Frontal cortex (tissue), 4 donors: Measurements from ENCODE around the gene CEP41. TPM values are rescaled to one million over a fixed set of nuclear protein-coding genes. Genes with fewer than 3 reads are reported as not detected.

Experiments
- DNase-seq, 2 donors: peaks; one replicate each; pipeline ENCODE4 v3.0.0; 2012; ENCODE audit warnings: low spot score in 2 of 2
- FAIRE-seq: peaks from 2 replicates; lab custom pipeline; 2012; peaks lifted over from hg19 to GRCh38; lab: Jason Lieb, UNC
- total RNA-seq: library from RNA; depleted of rRNA; stranded (reverse); fragments of >200 nt; gene quantifications from one replicate; pipeline ENCODE4 v1.2.3, GENCODE V29; 2014
- donor health status: control.
- donor health status: control.
- donor health status: control.

Gene CEP41
- total RNA-seq, 1 donor from 2014 or later, result 11.4 TPM

DNA sequence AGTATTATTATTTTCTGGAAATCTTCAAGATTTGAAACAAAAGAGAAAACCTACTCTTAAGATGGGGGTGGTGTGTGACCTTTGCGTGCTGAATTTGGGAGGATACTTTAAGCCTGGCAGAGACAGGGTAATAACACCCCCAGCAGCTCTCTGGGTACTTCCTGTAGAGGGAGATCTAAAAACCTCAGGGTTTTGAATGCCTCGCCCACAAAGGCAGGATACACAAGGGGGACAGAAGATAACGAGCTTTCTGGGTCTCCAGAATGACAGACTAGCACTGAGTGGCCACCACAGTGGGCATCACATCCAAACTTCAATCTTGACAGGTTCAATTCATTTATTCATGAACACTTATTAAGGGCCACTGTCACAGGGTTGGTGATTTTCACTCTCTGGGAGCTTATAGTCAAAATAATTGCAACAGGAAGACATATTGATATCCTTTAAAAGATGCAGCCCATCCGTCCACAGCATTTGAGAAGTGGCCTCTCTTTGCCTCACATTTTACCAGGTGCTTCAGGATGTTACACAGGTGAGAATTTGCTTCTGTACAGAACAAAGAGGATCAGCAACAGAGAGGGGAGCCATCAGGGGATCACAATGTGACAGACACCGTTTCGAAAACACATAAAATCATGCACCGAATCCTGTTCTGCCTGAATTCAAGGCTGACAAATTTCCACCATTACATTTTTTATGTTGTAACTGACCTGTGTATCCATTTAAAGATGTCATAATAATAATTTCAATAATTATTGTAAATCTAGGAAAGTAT lies 46.2 kb downstream of the CEP41 start:
- FAIRE-seq, result no peak

DNA sequence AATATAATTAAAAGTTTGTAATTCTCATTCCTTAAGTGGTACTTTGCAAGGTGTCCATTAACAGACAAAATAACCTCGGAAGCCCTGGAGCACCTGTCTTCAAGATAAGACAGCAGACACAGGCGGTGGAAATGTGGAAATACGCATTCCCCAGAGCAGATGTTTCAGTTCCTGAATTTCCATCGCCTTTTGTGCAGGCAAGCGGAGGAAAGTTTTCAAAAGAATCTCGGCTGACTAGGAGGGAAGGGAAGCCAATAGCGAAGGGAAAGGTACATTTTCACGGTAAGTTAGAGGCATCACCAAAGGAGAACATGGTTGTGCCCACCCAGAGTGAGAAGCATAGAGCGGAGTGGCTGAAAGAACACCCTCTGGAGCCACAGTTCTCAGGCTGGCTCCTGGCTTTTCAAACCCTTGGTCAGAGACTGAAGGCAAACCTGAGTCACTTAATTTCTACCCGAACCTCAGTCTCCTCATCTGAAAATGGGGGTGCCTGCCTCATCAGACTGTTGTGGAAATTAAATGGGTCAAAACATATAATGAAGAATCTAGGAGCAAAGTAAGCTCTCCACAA lies 46.9 kb downstream of the CEP41 start:
- DNase-seq (no peak), FAIRE-seq (no peak)

More for the DNA sequence above, 46.2 kb downstream of the CEP41 start:
- DNase-seq, result no peak

DNA sequence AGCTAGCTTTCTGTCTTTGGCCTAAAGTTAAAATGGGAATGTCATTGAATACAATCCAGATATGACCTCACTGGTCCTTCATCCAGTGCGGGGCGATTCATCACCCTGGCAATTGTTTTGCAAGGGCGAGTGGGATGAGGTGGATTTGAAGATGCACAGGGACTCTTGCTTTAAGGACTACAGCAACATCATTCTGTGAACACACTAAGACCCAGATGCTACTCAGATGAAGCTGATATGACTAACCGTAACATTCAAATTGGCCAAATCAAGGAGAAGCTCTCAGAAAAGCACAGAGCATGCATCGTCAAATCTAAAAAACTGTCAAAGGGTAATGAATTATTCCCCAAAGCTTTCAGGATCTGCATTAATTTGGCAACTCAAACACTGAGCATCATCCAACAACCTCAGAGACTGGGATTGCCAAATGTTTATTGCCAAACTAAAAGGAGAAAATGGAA lies 47.7 kb downstream of the CEP41 start:
- DNase-seq (no peak), FAIRE-seq (no peak)

DNA sequence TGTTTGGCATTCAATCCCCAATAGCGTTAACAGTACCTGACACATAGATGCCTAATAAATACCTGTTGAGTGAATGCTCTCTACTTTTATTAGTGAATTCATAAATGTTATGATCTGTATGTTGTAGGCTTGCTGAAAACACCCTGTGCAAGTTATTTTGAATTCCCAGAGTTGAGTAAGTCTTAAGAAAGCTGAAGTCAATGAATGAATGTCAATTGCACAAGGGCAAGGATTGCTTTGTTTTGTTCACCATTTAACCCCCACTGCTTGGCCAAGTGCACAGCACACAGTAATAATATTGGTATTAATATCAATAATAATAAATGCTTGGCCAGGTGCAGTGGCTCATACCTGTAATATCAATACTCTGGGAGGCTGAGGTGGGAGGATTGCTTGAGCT lies 50.3 kb downstream of the CEP41 start:
- FAIRE-seq (no peak), DNase-seq (no peak)

DNA sequence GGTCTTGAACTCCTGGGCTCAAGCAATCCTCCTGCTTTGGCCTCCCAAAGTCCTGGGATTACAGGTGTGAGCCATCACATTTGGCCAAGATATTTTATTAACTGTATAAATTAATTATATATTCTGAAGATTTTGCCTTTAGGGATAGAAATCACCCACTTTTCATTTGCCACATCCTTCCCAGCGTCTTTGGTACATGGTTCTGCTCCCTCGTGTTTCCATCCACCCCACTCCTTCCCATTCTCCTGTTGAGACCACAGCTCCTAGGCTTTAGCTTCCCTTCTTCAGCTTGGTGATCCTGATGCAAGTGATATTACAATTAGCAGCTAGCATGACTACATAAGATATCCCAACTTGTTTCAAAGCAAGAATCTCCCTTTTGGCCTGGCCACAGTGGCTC lies 52.1 kb downstream of the CEP41 start:
- no peak for FAIRE-seq
- no peak for DNase-seq

DNA sequence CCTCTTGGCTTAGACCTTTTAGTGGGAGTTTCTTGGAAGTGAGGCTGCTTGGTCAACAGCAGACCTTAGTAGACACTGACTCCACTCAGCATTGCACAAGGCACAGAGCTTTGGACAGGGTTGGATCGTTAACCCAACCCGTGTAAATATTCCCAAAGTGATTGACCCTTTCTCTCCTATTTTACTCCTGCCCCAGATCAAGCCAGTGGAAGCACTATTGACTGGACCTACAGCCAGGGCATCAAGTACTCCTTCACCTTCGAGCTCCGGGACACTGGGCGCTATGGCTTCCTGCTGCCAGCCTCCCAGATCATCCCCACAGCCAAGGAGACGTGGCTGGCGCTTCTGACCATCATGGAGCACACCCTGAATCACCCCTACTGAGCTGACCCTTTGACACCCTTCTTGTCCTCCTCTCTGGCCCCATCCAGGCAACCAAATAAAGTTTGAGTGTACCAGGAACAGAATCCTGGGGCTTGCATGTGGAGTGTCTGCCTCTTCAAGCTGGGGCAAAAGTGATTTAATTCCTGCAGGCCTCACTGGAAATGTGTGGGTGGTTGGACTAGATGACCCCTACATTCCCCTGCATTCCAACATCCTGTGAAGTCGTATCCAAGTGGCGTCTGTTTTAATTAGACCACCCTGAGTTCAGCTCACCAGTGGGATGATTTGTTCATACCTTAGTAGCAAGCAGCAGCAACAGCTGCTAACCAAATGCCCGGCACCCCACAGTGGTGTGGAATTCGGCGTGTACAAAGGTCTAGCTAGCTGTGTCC lies 53.0 kb downstream of the CEP41 start:
- no peak for FAIRE-seq
- DNase-seq, result no peak

DNA sequence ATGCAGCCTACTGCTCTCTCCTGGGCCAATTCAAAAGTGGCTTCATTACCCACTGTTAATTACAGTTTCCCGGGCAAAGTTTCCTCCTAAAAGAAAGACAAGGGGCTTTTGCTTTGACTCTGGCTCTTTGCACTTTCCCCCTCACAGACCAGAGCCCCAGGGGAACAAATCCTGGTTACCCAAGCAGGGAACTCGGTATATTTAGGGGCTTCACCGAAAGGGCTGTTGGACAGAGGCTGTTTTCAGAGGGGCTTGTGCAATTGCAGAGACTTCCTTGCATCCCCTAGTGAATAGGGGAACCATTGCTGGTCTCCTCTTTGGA lies 53.5 kb downstream of the CEP41 start:
- no peak for FAIRE-seq
- no peak for DNase-seq

DNA sequence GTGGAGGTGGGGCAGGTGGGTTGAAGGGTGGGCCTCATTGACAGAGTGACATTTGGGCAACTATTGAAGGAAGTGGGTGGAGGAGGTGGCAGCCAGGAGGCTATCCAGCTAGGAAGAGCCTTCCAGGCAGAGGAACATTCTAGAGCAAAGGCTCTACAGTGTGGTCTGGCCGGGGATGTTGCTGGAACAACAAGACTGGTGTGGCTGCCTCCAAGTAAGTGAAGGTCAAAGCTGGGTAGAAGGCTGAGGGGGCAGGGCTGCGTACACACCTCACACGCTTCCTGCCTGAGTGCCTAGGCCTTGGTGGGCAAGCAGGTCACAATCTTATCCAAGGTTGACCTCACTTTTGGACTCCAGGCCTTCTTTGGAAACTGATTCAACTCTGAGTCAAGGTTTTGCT lies 53.9 kb downstream of the CEP41 start:
- FAIRE-seq, result no peak
- no peak for DNase-seq

DNA sequence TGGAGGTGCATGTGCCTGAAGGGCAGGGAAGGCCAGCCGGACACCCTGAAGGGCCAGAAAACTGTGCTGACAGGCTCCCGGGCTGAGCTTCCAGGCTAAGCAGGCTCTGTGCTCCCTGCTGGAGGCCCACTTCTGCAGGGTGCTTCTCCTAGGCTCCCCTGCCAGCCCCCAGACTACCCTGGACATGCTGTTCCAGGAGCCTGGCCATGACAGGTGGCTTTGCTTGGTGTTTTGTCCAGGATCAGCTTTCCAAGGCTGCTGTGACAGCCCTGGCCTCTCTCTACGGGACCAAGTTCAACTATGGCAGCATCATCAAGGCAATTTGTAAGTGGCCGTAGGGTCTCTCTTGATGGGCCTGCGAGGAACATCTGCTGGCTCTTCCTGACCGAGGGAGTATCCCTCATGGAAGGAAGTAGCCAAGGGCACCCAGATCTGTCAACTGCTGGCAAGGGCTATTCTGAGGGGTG lies 55.2 kb downstream of the CEP41 start:
- DNase-seq (no peak), FAIRE-seq (no peak)

DNA sequence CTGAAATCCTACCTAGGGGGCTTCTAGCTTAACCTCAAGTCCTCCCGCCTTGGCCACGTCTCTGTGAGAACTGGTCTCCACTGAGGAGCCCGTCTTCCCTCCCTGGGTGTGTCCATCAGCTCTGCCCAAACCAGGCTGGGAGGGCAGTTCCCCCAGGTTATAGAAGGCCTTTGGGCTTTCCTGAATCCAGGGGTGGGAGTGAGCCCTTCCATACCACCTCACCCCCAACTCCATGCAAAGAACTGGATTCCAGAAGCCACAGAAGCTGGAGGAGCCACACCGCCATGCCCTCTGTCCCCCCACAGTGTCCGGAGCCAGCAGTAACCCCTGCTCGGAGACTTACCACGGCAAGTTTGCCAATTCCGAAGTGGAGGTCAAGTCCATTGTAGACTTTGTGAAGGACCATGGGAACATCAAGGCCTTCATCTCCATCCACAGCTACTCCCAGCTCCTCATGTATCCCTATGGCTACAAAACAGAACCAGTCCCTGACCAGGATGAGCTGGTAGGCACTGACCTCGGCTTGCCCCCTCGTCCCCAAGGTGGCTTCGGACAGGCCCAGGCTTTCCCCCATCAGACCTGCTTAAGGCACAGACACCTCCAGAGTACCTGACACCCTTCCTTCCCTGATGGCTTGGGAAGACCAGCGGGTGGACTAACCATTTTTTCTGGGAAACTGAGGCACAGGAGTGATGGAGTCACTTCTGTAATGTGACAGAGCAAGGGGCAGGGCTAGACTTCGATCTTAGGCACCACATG lies 55.8 kb downstream of the CEP41 start:
- FAIRE-seq (no peak), DNase-seq (no peak)

DNA sequence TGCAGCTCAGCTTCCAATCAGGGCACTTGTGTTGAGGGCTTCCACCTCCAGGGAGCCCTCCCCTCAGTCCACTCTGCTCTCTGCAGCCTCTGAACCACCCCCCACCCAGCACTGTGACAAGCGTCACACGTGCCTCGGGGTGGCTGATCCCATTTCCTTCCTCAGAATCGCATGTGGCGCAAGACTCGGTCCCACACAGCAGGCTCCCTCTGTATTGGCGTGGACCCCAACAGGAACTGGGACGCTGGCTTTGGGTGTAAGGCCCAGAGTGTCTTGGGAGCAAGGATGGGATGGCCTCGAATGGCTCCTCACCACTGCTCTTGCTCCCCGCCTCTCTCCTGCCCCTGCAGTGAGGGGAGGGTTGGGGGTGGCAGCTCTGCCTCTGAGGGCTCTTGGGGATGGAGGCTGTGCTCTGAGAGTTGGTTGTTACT lies 56.4 kb downstream of the CEP41 start:
- FAIRE-seq (no peak), DNase-seq (no peak)

DNA sequence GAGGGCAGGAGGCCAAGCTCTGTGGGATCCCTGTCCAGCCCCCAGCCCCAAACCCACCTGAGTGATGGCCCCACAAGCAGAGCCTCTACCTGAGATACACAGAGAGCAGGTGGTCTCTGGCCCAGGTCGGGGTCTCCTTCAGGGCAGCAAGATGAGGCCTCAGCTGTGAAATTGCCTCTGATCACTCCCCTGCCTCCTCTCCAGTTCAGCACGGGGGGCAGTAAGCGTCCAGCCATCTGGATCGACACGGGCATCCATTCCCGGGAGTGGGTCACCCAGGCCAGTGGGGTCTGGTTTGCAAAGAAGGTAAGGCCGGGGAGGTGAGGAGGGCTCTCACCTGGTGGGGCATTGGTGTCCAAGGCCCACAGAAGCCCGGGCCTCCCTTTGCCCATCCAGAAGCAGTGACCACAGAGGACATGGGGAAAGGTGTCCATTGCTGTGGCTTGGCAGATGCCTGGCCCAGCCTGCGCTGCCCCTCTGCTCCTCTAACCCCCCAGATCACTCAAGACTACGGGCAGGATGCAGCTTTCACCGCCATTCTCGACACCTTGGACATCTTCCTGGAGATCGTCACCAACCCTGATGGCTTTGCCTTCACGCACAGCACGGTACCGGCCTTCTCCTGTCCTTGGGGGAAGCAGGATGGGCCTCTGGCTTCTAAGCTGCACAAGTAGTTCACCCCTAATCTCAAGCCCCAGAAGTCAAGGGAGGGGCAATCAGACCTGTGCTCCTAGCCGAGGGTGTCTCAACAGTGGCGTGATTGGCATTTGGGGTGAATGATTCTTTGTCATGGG lies 57.4 kb downstream of the CEP41 start:
- FAIRE-seq (no peak), DNase-seq (no peak)

DNA sequence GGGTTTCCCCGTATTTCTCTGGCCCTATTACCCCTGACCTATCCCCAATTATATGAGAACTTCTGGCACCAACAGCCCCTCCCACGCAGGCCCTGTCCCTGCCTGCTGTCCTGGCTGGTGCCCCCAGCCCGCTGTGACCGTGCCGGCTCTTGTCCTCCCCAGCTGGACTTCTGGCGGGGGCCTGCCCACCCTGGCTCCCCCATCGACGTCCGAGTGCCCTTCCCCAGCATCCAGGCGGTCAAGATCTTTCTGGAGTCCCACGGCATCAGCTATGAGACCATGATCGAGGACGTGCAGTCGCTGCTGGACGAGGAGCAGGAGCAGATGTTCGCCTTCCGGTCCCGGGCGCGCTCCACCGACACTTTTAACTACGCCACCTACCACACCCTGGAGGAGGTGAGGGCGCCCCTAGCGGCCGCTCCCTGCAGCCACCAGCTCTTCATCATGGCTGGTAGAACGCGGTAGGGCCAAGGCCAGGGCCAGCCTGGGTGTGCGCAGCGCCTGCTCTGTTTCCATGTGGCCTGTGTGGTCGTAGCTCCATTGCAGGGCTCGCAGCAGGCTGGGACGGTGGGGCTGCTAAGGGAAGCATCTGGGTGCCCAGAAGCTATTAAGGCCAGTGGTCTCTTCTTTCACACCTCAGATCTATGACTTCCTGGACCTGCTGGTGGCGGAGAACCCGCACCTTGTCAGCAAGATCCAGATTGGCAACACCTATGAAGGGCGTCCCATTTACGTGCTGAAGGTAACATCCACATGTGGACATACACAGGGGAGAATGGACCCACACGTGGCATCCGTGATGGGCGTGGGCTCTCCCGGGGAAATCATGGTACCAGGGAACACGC lies 59.1 kb downstream of the CEP41 start:
- FAIRE-seq, result no peak

DNA sequence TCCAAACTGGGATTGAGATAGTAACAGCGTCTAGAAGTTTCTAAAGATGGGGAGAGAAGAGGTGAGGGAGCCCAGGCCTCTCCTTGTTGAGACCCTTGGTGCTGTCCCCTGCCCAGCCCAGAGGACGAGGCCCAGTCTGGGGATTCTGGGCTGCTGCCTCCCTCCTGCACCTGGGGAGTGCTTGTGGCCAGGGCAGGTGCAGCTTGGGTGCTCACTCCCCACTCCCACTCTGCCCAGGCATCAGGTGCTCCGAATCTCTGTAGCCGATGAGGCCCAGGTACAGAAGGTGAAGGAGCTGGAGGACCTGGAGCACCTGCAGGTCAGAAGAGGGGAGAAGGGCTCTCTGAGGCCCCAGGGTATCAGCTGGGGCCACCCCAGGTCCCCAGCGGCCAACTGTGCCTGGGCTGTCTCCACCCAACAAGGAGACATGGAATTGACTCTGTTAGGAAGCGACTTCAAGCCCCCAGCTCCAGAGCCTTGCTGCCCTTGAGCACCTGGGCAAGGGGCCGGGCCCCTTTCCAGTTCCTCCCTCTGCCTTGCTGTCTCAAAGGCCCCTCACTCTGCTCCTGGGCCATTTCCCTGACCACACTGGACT lies 59.9 kb downstream of the CEP41 start:
- DNase-seq, result no peak
- FAIRE-seq, result no peak

More for the DNA sequence above, 59.1 kb downstream of the CEP41 start:
- DNase-seq, result no peak

DNA sequence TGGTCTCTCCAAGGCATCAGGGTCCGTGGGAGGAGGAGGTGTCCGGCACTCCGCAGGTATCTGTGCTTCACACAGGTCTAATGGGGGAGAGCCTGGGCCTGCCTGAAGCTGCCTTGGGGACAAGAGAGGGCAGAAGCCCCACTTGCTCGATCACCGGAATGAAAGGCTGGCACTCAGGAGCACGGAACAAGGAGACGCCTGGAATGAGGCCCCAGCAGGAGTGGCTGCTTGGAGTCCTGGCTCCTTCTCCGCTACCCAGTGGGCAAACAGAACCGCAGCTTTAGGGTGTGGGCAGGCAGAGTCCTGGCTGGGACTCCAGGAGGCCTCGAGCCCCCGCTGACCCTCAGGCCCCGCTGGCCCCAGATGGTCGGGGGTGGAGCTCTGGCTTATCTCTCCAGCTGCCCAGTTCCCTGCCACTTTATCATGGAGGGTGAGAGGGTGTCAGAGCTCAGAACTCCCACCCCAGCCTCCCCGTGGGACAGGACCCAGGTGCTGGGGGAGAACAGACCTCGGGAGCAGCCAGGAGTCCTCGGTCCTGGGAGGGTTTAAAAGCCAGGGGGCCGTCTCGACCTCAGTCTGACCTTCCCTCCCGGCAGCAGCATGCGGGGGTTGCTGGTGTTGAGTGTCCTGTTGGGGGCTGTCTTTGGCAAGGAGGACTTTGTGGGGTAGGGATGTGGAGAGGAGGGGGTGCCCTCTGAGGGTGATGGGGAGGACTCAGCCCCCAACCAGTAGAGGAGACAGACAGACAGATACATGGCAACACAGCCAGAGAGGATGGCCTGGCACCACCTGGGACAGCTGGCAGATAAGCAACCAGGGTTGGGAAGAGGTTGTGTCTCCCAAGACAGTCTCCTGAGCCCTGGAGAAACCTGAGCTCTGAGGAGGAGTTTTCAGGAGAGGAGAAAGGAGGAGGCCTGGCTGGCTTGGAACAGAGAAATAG lies 60.6 kb downstream of the CEP41 start, which contains the start of gene CPA1:
Gene CPA1 (plus strand): TSS at position 574 of the 940 bp plus-strand sequence. CDS start 27 bp downstream, at position 601.
- DNase-seq, result no peak
- FAIRE-seq, result no peak

DNA sequence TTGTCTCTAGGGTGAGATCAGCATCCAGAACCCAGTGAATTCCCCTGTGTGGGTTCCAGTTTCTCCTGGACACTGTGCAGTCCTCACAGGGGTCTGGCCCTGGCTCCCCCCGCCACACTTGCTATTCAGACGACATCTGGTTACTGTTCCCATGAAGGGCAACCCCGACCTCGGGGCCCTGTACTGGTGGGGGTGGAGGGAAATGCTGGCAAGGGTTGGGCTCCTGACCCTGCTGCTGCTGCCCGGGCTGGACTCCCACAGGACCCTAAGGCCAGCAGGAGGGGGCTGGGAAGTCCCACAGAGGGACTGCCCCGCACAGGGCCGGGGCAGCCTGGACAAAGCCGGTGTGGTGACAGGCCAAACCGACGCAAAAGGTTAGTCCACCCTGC lies 61.3 kb downstream of the CEP41 start:
- no peak for DNase-seq
- FAIRE-seq, result no peak

DNA sequence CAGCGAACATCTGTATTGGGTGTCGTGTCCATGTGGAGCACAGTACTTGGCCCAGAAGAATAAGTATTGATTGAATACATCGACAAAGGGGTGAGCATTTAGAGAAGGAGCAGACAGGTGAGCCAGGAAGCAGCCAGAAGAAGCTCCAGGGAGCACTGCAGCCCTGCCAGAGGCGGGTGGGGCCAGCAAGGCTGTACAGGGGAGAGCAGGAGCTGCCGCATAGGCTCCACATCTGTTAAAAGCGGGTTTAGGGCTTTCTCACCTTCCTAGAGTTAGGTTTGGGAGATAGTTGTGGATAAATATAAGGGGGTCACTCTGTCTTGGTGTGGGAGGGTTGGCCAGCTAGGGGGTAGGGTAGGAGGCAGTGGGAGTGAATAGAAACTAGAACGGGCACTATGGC lies 61.8 kb downstream of the CEP41 start:
- FAIRE-seq (no peak), DNase-seq (no peak)
